Glomerular visceral epithelial cell (primary cell): ENCODE measurements around the gene NEMP2.
"Not testable (repeated sequence)": the region's sequence is repeated elsewhere in the genome, so short reads cannot be mapped to it uniquely, and the experiment has no call there.

Experiments
- DNase-seq: peaks from one replicate; pipeline ENCODE4 v3.0.0-alpha.2; 2016; ENCODE audit errors: extremely low spot score

The NEMP2 gene

DNA sequence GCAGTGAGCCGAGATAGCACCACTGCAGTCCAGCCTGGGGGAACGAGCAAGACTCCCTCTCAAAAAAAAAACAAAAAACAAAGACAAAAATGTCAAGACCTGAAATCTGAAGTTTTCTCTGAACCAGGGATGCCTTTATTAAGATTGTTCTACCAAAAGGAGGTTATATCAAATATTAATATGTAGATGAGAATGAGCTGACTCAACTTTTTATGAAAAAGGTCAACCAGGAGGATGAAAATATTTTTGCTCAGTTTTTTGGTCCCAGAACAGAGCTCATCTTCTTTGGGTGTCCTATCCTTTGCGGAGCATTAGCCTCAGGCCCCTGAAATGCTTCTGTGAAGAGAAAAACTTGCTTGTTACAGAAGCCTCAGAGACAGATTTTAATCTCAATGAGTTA is 44.0 kb downstream of the NEMP2 start:
- DNase-seq: no peak

DNA sequence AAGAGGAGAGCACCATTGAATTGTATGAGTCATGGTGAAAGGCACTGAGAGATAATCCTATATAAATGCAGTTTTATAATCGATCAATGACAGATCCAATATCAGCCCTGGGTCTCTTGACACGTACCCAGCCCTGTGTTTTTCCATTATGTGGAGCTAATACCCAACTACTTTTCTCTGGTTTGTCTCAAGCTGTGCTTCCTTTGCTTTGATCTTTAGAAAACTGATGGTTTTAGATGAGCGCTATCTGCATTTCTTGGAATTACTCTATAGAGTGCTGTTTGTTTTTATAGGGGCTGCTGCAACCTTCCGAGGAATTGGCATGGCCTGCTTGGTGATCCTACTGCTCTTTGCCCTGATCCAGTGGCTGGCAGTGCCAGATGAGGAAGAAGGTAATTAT is 45.0 kb downstream of the NEMP2 start:
- DNase-seq: no peak

DNA sequence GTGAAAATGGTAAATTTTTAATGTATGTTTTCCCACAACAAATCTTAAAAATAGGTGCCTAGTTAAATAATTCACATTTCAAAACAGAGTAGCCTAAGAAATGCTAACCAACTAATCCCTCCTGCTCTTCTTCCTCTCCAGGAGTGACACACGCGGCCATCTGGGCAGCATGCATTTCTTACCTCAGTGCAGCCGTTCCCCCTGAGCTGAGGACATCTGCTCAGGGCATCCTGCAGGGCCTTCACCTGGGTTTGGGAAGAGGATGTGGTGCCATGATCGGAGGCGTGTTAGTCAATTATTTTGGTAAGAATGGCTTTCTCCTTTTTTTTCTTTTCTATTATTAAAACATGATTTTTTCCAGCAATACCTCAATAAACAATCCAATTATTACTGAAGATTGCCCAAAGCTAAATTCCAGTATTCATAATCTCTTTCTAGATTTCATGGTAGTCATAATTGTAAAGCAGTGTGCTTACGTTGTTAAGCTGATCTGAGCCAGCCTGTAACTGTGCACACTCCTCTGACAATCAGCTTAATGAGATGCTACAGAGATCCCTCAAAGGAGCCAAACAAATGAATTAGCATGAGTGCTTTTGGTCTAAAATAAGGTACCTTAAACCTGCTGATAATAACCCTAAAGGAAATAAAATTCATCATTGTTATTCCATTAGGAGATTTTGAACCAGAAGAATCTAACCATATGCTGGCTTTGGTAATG is 45.8 kb downstream of the NEMP2 start:
- DNase-seq: no peak

DNA sequence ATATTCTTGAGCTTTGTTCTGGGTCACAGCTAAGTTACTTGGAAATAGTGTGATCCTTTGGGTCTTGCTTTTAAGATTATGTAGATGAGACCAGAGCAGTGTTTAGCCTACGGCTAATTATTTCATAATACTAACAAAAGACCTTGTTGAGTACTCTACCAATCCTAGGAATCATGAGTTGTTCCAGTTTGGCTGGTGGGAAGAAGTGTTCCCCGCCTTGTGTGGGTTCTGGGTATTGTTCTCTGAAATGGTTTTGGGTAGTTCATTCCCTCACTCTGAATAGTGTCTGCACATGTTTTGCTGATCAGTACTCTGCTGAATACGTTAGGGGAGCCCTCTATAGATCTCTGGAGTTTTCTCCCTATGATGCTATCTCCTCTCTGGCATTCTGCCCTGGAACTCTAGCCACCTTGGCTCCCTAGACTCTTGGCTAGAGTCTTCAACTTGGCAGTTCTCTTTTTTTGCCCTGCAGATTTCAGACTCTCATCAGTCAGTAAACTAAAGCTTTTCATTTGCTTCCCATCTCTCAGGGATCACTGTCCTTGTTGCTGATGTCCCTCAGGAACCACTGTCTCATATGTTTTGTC is 48.4 kb downstream of the NEMP2 start:
- DNase-seq: no peak

DNA sequence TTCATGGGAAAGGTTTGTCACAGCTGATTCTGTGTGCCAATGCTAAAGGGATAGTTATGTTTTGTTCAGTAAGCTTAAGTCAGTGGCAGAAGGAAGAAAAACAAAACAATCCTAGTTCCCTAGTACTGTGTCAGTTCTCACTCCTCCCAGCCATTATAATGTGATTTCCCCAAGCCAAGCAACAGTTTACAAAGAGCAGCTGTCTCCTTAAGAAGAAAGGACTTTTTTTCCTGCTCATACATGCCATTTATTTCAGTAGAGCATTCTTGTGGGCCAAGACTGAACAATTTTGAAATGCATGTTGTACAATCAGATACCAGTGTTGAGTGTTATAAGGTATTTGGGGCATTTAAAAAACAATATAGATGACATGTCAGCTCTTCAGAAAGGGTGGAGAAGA is 52.1 kb downstream of the NEMP2 start:
- DNase-seq: no peak

DNA sequence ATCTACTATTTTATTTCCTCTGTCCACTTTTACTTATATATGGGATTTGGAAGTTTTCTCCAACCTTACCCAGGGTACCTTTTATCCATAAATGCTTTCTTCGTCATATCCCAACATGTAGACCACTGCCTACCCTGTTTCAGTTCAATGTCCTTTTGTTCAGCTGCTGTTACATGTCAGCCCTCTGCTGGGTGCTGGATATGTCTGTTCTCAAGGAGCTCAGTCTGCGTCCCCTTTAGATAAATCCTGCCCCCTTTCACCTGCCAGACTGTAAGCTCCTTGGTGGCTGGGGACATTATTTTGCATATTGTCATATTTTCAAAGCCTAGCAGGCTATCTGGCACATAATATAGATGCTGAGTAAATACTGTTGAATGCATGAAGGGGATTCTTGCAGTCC is 53.2 kb downstream of the NEMP2 start:
- no peak for DNase-seq

DNA sequence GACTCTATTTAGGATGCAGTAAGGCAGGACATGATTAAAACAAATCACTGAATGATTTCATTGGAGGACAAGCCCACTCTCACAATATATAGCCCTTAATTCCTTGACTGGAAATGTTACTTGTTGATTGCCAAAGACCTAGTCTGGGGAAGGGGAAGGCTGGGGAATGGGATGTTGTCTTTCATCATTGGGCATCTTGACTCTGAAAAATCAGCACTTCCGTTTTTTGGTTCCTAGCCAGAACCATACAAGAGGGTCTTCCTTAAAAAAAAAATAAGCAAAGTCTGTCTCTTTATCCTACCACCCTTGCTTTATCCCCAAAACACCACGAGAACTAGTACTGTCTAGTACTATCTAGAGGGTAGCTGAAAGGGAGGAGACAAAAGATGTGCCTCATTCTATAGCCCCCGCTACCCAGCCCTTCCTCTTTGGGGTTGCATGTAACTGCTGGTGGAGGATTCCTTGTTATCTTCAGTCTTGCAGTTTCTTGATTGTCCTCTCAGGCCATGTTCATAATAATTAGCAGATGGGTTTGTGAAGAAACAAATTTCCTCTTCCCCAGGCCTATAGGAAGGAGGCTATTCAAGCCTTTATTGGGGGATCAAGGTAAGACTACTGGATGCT is 55.8 kb downstream of the NEMP2 start:
- DNase-seq: no peak

DNA sequence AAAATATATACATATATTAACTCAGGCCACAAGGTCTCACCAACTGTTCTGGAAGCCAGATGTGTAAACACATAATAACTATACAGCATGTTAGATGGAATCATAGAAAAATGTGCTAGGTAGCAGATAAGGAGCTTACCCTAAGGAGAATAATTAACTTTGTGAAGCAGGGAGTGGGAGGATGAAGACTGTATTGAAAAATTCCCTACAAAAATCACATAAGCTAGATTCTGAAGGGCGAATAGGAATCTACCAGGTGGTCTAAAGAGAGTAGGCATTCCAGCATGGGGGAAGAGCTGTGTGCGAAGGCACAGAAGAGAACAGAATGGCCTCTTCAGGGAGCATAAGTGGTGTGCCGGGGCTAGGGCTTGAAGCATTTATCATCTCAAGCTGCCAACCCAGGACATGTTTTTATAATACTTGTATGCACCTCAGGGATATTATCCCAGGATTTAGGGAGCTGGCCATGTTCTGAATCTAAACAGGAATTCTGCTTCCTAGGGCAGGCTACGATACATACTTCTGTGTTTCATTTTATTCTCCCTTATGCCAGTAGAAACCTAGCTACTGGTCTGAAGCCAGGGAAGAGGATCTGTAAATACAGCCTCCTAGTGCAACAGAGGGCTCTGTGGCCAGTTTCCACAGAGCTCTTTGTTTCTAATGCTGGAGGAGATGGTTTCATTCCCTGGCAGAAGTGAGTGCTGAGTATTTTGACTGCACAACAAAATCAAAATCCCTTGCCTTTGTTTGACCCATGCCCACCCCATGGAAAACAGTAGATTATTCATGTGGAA is 56.7 kb downstream of the NEMP2 start:
- DNase-seq: no peak

DNA sequence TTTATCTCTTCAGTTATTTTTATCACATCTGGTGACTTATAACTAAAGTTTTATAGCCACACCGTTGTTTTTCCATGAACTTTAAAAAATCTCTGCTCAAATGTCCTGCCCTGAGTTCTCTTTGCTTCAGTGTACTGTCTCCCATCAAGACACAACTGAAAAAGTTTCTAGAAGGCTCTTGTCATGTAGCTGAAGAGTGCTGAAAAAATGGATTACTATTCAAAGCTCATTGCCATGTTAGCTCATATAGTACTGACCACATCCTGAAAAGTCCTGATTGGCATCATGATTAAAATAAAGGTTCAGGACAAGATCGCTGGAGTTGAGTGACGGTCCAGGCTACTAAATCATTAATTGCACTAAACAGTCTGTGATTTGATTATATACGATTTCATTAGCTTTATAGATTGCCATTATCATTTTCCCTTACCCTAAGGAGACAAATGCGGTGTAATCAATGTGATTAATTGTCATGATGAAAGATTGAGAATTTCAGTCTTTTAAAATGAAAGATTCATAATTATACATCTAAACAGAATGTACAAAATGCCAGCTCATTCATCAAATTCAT is 64.2 kb downstream of the NEMP2 start:
- DNase-seq: no peak

DNA sequence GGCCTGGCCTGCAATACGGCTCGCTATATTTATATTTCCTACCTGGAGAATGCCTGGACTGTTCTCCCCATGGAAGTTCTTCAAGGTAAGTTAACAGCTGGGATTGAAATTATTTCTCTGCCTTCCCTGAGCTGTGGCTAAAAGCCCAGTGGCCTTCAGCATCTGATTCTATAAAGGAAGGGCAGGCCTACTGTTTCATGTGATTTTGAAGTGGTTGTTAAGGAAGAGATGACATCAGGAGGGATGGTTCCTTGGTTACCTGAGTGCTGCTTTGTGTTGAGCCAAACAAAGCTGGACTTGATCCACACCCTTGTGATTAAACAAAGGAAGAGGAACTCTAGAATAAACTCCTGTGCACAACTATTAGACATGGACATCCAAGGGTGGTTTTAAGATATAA is 64.8 kb downstream of the NEMP2 start:
- DNase-seq: peak; percentile 60

DNA sequence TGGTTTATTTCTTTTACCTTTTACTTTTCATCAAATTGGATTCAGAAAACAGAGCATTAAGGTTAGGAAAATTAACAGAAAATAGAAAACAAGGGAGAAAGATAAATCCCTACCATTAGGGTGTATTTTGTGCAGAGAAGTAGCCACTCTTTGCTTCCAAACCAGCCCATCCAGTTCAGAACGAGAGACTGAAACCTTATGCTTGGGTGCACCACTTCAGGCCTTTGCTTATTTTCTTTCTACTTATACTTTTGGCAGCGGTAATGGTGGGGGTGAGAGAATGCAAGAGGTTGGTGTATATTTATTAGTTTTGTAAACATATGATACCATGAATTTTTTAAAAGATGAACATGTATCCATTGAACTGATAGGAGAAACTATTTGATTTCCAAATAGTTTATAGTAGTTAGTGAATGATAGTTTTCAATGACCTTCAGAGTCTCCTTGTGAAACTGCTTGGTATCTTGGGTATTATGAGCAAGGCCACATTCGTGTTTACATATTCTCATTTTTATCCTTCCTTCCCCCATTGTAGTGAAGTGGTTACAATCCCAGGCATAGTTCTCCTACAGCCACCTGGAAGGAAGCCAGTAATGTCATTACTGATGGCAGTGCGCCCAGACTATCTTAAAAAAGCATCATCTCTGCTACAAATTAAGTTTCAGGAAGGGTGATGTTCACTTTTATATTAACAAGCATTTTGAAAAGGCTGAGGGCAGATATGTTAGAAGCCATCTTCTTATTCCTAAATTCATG is 65.5 kb downstream of the NEMP2 start:
- peak; percentile 90 for DNase-seq

DNA sequence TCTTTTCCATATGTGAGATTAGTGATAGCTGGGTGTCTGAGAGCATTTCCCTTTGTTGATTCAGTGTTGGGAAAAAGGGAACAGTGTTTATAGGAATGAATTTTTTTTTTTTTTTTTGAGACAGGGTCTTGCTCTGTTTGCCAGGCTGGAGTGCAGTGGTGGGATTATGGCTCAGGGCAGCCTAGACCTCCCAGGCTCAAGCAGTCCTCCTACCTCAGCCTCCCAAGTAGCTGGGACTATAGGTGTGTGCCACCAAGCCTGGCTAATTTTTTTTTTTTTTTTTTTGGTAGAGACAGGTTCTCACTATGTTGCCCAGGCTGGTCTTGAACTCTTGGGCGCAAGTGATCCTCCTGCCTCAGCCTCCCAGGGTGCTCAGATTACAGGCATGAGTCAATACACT is 66.2 kb downstream of the NEMP2 start:
- not testable (repeated sequence) for DNase-seq

DNA sequence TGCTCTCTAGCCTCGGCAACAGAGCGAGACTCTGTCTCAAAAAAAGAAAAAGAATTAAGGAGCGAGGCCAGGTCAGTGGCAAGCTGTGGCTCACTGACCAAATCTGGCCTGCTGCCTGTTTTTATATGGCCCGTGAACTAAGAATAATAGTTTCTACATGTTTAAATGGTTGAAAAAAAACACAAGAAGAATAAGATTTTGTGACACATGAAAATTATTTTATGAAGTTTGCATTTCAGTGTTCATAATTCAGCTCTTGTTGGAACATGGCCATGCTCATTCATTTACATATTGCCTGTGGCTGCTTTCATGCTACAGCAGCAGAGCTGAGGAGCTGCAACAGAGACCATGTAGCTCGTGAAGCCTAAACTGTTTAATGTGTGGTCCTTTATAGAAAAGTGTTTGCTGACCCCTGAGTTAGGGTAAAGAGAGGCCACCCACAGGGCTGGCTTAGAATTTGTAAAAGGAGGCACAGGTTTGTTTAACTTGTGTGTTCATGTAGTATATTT is 66.9 kb downstream of the NEMP2 start:
- DNase-seq: no peak

DNA sequence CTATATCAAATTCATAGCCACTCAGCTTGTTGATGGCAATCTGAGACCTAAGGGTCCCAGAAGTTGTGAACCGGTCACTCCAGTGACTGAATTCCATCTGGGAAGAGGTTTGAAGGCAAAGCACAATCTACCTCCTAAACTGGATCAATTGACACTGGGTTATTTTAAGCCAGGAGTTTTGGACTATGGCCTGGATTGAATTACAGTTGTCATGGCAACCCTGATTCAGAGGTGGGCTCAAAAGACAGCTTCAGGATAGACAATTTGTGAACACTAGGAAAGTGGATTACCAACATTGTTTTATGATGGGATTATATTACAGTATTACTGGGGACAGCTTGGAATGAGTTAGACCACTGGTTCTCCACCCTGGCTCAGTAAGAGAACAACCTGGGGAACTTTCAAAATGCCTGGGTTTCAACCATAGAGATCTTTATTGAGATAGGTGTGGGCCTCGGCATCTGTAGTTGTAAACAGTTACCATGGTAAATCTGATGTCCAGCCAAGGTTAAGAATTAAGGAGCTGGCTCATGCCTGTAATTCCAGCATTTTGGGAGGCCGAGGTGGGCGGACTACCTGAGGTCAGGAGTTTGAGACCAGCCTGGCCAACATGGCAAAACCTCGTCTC is 67.6 kb downstream of the NEMP2 start:
- no peak for DNase-seq

DNA sequence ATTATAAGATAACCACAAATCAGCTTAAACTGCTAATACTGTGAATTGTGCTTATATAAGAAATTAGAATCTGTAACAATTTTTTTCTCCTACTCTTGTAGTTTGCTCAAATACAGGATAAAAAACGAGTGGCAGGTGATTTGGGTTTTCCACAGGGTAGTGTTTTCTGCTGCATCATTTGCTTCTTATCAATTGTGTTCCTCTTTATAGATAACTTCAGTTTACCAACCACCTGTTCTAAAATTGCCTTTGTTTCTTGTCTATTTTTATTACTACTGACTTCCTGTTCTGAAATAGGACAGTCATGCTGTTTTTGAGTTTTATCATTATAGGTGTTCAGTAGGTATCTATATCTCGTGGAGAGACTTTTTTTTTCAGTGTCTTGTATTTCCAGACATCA is 69.5 kb downstream of the NEMP2 start:
- no peak for DNase-seq

DNA sequence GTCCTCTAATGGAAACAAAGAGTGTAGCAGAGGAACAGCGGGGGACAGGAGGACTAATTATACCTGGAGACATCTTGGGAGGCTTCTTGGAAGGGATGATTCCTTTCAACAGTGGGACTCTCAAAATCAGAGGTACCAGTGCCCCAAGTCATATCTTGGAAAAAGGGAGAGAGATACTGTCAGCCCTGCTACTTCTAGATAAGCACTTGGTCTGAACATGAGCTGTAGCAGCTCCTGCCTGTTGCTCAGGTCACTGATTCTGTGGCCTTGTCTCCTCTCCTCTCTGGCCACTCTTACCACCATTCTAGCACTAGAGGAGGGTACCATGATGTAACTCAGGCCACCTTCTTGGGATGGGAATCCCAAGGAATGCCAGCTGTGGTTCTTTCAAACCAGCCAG is 71.9 kb downstream of the NEMP2 start:
- DNase-seq: no peak

DNA sequence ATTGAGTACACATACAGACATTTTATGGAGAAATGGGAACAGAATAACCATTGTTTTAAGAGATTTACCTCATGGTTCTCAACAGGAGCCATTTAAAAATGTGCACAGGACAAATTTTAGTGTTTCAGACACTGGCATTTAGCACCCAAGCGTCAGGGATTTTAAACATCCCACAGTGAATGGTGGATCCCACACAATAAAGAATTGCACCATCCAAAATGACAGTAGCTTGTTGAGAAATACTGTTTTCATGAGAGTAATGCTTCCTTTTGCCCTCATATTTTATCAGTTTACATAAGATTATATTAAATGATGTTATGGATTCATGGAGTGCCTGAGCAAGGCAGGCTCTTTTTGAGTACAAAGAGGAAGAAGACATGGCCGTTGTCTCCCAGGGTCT is 72.3 kb downstream of the NEMP2 start:
- DNase-seq: no peak

DNA sequence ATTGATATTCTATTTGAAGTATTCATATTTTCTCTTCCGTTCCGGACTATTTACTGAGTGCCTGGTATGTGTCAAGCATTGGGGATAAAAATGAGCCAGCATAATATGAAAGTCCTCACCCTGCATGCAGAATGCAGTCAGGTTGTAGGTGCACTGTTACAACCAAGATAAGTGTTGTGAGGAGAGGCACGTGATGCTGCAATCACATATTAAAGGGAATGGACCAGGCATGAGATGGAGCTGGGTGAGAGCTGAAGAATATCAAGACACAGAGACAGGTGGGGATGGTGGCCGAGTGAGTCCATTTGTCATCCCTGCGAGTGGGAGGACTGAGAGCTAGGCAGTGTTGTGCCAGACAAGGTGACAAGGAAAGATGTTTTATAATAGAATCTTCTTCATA is 74.0 kb downstream of the NEMP2 start:
- no peak for DNase-seq

DNA sequence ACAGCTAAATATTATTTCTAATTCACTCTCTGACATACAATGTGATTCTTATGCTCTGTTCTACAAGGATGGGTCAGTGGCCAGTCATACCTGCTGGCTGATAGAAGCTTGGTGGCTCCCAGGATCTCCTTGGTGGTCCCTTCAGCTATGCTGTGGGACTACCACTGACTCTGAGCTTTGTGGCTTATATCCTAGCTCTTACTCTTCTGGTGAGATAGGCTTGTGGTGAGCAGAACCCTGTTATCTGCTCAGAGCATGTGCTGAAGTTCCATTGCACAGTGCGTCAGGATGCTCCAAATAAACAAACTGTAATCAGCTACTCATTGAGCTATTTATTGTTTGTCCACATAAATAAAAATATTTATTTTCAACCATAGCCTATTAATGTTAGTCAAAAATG is 74.6 kb downstream of the NEMP2 start:
- no peak for DNase-seq

DNA sequence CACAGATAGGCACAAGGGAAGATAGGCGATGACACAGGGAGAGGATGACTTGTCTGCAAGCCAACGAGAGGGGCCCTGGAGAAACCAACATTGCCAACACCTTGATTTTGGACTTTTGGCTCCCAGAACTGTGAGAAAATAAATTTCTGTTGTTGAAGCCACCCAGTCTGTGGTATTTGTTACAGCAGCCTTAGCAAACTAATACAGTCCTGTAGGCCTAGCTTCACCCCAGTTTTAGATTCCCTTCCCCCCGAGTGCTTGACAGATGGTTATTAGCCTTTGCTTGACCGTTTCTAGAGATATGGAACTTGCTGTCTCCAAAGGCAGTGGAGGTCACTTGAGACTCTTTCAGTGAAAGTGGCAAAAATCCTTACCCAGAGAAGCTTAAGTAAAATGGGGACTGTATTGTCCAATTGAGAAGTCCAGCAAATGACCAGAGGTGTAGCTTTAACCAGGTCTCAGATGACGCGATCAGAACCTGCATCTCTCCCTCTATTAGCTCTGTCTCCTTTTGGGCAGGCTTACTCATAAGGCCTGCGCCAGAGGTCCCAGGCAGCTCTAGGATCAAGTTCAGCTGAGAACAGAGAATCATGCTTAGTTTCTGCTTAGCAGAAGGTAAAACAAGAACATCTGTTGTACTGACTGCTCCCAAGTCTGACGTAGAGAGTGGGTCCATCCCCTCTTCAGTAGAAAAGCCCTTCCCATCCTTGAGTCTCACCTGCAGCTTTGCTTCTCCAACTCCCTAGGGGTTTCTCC is 76.0 kb downstream of the NEMP2 start:
- DNase-seq: no peak
